Measurements from ENCODE around the gene REEP2. TPM values are rescaled to one million over a fixed set of nuclear protein-coding genes. Genes with fewer than 3 reads are reported as not detected.
A peak's percentile ranks its signal among the peaks of the same experiment; 100 is the strongest.
"Not testable (repeated sequence)": the region's sequence is repeated elsewhere in the genome, so short reads cannot be mapped to it uniquely, and the experiment has no call there.

REEP2 gene
- total RNA-seq, 1 donor, result 6.1 TPM

DNA sequence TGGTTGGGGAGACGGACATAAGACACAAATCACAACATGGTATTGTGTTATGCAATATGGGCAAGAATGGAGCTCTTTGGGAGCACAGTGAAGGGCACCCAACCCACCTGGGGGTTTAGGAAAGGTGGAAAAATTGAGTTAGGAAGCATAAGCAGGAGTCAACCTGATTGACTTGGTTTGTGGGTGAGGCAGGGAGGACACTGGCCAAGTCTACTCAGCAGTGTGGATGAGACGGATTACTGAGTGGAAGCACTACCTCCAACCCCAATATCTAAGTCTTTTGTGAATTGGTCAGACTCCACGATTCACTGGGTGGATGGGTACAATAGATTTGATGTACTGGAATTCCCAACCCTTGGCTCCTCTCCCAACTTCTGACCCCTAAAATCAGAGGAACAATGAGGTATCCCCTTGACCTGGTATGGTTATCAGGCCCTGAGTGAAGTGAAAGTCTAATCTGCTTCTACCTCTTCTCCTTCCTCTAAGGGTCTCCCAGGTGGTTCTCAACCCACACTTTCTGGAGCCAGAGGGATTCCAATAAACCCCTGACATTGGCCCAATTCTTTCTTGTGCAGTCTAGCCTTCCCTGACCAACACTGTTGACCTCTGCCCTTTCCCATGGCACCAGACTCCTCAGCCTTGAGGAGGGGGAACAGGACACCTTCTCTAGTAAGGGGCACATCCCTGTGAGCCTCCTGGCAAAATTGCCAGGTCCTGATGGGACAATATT, 31.6 kb downstream of the REEP2 start:
- DNase-seq (ENCODE audit: low read depth), result peak; percentile 89
- TF ChIP-seq CTCF (IDR thresholded peaks at IDR 0.05; ENCODE audit: insufficient read depth, low read length), result no peak
- H3K4me3 ChIP-seq (ENCODE audit: low read depth, low read length), result no peak overlapping the region

- no peak for TF ChIP-seq CTCF (IDR thresholded peaks at IDR 0.05; ENCODE audit: insufficient read depth, low read length)
- DNase-seq (ENCODE audit: low read depth), result no peak
- no peak overlapping the region for H3K4me3 ChIP-seq (ENCODE audit: low read depth, low read length)
Measured at GRCh38 chr5:138471052-138471361, 32.1 kb downstream of the REEP2 start.

DNA sequence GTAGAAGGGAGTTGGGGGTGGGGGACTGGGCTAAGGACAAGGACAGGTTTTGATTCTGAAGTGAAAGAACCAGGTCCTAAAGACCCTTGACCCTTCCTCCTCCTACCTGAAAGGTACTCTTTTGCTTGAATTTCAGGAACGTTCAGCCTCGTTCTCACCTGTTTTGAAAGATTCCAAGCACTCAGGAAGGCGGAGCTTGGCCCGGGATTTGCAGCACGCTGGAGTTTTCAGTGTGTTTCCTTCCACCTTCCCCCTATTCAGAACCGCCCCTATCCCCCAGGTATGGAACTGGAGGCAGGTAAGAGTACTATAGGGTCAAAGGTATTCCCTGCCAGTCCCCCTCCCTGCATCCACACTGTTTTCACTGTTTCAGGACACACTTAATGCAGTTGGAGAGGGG, 33.5 kb downstream of the REEP2 start:
- TF ChIP-seq CTCF (IDR thresholded peaks at IDR 0.05; ENCODE audit: insufficient read depth, low read length), result no peak
- H3K4me3 ChIP-seq (ENCODE audit: low read depth, low read length), result no peak overlapping the region
- no peak for DNase-seq (ENCODE audit: low read depth)

GRCh38 chr5:138473151-138473550, 34.3 kb downstream of the REEP2 start:
- not testable (repeated sequence) for DNase-seq (ENCODE audit: low read depth)

GRCh38 chr5:138476918-138477317, 38.1 kb downstream of the REEP2 start:
- H3K4me3 ChIP-seq (ENCODE audit: low read depth, low read length), result no peak overlapping the region
- DNase-seq (ENCODE audit: low read depth), result no peak
- no peak for TF ChIP-seq CTCF (IDR thresholded peaks at IDR 0.05; ENCODE audit: insufficient read depth, low read length)

More at GRCh38 chr5:138473151-138473550, 34.3 kb downstream of the REEP2 start:
- H3K4me3 ChIP-seq (ENCODE audit: low read depth, low read length), result not testable (repeated sequence)

- TF ChIP-seq CTCF (IDR thresholded peaks at IDR 0.05; ENCODE audit: insufficient read depth, low read length), result no peak
- H3K4me3 ChIP-seq (ENCODE audit: low read depth, low read length), result no peak overlapping the region
- no peak for DNase-seq (ENCODE audit: low read depth)
Measured at GRCh38 chr5:138482638-138483037, 43.8 kb downstream of the REEP2 start.

DNA sequence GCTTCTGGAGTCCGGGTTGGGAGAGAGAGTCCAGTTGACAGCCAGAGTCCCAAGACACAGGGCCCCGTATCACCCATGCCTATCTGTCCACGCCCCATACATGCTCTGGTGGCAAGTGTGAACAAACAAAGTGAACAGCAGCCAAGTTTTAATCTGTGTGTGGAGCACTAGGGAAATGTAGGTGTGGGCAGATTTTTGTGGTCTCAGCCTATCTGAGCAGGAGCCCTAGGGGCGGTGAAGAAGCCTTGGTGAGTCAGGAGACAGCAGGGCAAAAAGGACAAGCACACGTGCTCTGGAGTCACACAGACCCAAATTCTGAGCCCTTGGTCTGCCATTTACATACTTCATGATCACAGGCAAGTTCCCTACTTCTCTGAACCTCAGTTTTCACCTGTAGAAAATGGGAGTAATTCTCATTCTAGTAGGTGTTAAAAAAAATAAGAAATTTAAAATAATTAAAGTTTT, 49.7 kb downstream of the REEP2 start:
- H3K4me3 ChIP-seq (ENCODE audit: low read depth, low read length), result no peak overlapping the region
- DNase-seq (ENCODE audit: low read depth), result peak; percentile 43
- TF ChIP-seq CTCF (IDR thresholded peaks at IDR 0.05; ENCODE audit: insufficient read depth, low read length), result no peak

All from fibroblast of the aortic adventitia (primary cell).